Effector CD8-positive, alpha-beta T cell (primary cell): ENCODE measurements around the gene FAM229A.

ENCODE experiments used
- DNase-seq: peaks from one replicate; lab custom pipeline; 2025; lab: John Stamatoyannopoulos, UW

The FAM229A gene

GRCh38 chr1:32330558-32331151 is 31.6 kb downstream of the FAM229A start:
- no peak for DNase-seq

GRCh38 chr1:32329931-32330466 is 32.3 kb downstream of the FAM229A start:
- no peak for DNase-seq

GRCh38 chr1:32327204-32327603 is 35.1 kb downstream of the FAM229A start:
- DNase-seq = no peak

DNA sequence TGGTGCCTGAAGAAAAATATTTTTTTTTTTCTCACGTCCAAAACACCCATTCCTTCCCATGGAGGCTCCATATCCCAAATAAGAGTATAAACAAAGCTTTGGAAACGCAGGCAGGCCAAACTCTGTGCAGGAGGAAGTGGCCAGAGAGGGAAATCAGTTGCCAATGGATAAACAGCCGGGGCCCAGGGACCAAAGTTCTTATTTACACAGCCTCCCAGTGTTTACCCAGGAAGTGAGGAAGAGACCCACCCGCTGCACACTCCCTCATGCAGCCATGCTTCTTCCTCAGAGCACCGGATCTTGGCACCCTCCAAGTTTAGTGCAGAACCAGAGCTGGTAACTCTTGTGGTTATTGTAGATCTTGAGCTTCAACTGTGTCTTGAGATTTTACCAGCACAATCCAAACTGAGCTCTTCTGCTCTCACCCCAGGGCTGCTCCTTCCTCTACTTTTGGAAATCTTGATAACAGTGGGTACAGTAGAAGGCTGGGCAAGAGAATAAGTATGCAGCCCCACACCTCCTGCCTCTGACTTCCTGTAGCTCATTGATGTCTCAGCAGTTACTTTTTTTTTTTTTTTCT is 40.5 kb downstream of the FAM229A start:
- no peak for DNase-seq

GRCh38 chr1:32318127-32318869 is 44.0 kb downstream of the FAM229A start:
- no peak for DNase-seq

DNA sequence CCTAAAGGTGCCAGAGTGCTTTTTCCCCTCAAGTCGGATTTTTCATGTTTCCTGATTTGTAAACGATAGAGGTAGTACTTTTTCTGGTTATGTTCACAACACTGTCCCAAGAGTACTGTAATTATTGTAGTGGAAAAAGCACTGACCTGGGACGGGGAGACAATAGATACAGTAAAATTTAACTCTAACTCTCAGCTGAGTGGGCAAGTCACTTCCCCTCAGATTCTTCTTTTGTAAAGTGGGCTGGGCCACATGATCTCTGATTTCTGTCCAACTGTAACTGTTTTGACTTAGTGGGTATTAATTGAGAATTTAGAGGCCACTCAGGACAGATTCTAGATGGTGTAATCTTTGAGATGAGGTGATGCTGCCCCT is 45.4 kb downstream of the FAM229A start:
- no peak for DNase-seq

DNA sequence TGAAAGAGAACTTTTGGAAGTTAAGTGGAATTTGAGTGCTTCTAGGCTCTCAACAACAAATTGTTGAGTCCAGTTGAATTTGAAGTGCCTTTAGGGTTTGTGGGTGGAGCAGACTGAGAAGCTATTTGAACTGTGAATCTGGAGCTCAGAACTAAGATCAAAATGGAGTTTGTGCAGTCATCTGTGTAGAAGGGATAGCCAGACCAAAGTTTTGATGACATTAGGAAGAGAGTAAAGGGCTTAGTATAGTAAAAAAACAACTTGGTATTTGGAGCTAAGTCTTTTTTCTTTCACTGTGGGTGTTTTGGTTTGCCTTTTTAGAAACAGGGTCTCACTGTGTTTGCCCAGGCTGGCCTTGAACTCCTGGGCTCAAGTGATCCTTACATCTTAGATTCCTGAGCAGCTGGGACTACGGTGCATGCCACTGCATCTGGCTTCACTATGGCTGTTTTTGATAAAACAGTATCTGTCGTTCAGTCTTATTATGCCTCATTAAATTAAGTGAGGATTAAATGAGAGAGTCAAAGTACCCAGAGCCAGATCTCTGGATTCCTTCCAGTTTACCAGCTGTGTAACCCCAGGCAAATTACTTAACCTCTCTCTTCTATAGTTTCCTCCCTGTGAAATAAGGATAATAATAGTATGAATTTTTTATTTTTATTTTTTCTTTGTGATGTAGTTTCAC is 50.4 kb downstream of the FAM229A start:
- DNase-seq = no peak
